NT2/D1 (cell line): ENCODE measurements around the gene TMEM187.

ENCODE experiments used
- DNase-seq: peaks from one replicate; pipeline ENCODE4 v3.0.0-alpha.2; 2011; ENCODE audit warnings: low read depth, low spot score
- H3K27me3 ChIP-seq: 2 replicates; pipeline ENCODE4 v1.6.0; 2011; ENCODE audit warnings: mild to moderate bottlenecking; ENCODE audit not compliant: insufficient read length, insufficient read depth
- H3K36me3 ChIP-seq: 2 replicates; pipeline ENCODE4 v1.6.1; 2011; ENCODE audit warnings: mild to moderate bottlenecking, low read length, mixed read lengths; ENCODE audit not compliant: insufficient read depth, insufficient read length
- H3K4me1 ChIP-seq: 2 replicates; pipeline ENCODE4 v1.5.1; 2011; ENCODE audit not compliant: insufficient read depth, insufficient read length
- H3K4me3 ChIP-seq: 2 replicates; pipeline ENCODE4 v1.5.1; 2011; ENCODE audit warnings: low read depth; ENCODE audit not compliant: insufficient read length
- H3K9ac ChIP-seq: 2 replicates; pipeline ENCODE4 v1.6.0; 2011; ENCODE audit warnings: low read depth; ENCODE audit not compliant: insufficient read length
- H3K9me3 ChIP-seq: 2 replicates; pipeline ENCODE4 v1.5.1; 2011; ENCODE audit warnings: mild to moderate bottlenecking, low read length; ENCODE audit not compliant: insufficient read depth
- SUZ12 ChIP-seq: IDR thresholded peaks from 2 replicates; pipeline ENCODE4 v1.6.1; 2011; ENCODE audit not compliant: insufficient read length, insufficient read depth; ENCODE audit errors: extremely low read depth
- YY1 ChIP-seq: IDR thresholded peaks from 2 replicates; pipeline ENCODE4 v1.6.1; 2011; ENCODE audit not compliant: insufficient read length, insufficient read depth
- ZNF274 ChIP-seq: IDR thresholded peaks from 2 replicates; pipeline ENCODE4 v1.6.1; 2011; ENCODE audit warnings: mild to moderate bottlenecking, low read depth, low read length

Gene TMEM187

GRCh38 chrX:153972368-153973126 is at the start of gene TMEM187:
TMEM187 (plus strand) TSS chrX:153972754; CDS start chrX:153982063, 9,309 bp downstream.
- Histone ChIP-seq H3K27me3 (no peaks in the 10 kb centered on the region), H3K9ac (peak within 1 kb of the TSS; percentile 95), H3K4me1 (peaks cover 2% of the 10 kb centered on the region), H3K9me3 (no peaks in the 10 kb centered on the region), H3K4me3 (peak within 1 kb of the TSS; percentile 82), H3K36me3 (peaks cover 23% of the 10 kb centered on the region)
- peak; percentile 63 for DNase-seq
- no peak for TF ChIP-seq SUZ12
- no peak for TF ChIP-seq ZNF274

GRCh38 chrX:153922932-153923857 is 49.4 kb upstream of the TMEM187 start:
- no peak overlapping the region for H3K9ac ChIP-seq
- H3K4me3 ChIP-seq, result no peak overlapping the region
- no peak for DNase-seq

GRCh38 chrX:153924149-153924861 is 48.2 kb upstream of the TMEM187 start:
- no peak for TF ChIP-seq YY1
- TF ChIP-seq ZNF274, result no peak
- TF ChIP-seq SUZ12, result no peak
- Histone ChIP-seq H3K4me3 (no peak overlapping the region), H3K9ac (no peak overlapping the region), H3K36me3 (peaks cover 6% of the 10 kb centered on the region), H3K4me1 (no peaks in the 10 kb centered on the region), H3K9me3 (no peaks in the 10 kb centered on the region), H3K27me3 (no peaks in the 10 kb centered on the region)
- DNase-seq, result no peak

More at GRCh38 chrX:153922932-153923857, 49.4 kb upstream of the TMEM187 start:
- Histone ChIP-seq H3K9me3 (no peaks in the 10 kb centered on the region), H3K36me3 (peaks cover 9% of the 10 kb centered on the region), H3K27me3 (no peaks in the 10 kb centered on the region), H3K4me1 (no peaks in the 10 kb centered on the region)
- no peak for TF ChIP-seq YY1
- no peak for TF ChIP-seq SUZ12
- TF ChIP-seq ZNF274, result no peak

GRCh38 chrX:153925387-153925738 is 47.2 kb upstream of the TMEM187 start:
- peaks cover 15% of the 10 kb centered on the region for H3K36me3 ChIP-seq
- no peaks in the 10 kb centered on the region for H3K27me3 ChIP-seq
- H3K4me3 ChIP-seq, result peak overlapping the region; percentile 49
- H3K9me3 ChIP-seq, result no peaks in the 10 kb centered on the region
- H3K4me1 ChIP-seq, result no peaks in the 10 kb centered on the region
- peak overlapping the region; percentile 82 for H3K9ac ChIP-seq
- DNase-seq, result no peak
- no peak for TF ChIP-seq SUZ12
- TF ChIP-seq ZNF274, result no peak
- no peak for TF ChIP-seq YY1

GRCh38 chrX:153925739-153926551 is 46.6 kb upstream of the TMEM187 start, which contains the start of gene ARHGAP4:
ARHGAP4 (minus strand) TSS chrX:153926264; CDS start chrX:153926202, 62 bp downstream.
- Histone ChIP-seq H3K36me3 (peaks cover 17% of the 10 kb centered on the region), H3K9ac (peak within 1 kb of the TSS; percentile 82), H3K27me3 (no peaks in the 10 kb centered on the region), H3K4me3 (peak within 1 kb of the TSS; percentile 50), H3K4me1 (no peaks in the 10 kb centered on the region), H3K9me3 (no peaks in the 10 kb centered on the region)
- TF ChIP-seq SUZ12 (no peak), YY1 (no peak), ZNF274 (no peak)
- DNase-seq, result no peak

- H3K9me3 ChIP-seq, result no peaks in the 10 kb centered on the region
- no peaks in the 10 kb centered on the region for H3K4me1 ChIP-seq
- TF ChIP-seq YY1 (no peak), ZNF274 (no peak), SUZ12 (no peak)
- no peaks in the 10 kb centered on the region for H3K27me3 ChIP-seq
- DNase-seq, result no peak
- H3K4me3 ChIP-seq, result peak overlapping the region; percentile 43
- H3K9ac ChIP-seq, result peak overlapping the region; percentile 76
- peaks cover 23% of the 10 kb centered on the region for H3K36me3 ChIP-seq
Observed at GRCh38 chrX:153926552-153926857, 46.0 kb upstream of the TMEM187 start.
